Fibroblast of lung (primary cell): ENCODE measurements around the gene ZNF862. TPM values are rescaled to one million over a fixed set of nuclear protein-coding genes. Genes with fewer than 3 reads are reported as not detected.

Experiments used
- DNase-seq, 2 donors: peaks; one replicate each; pipeline versions ENCODE4 v3.0.0 to v3.0.0-alpha.2; 2010; ENCODE audit warnings: low read depth in 2 of 2
- H2AFZ ChIP-seq: 2 replicates; pipeline ENCODE4 v1.5.1; 2012; ENCODE audit warnings: low read length, control low read depth, inconsistent platforms
- H3K27ac ChIP-seq: 2 replicates; pipeline ENCODE4 v1.5.1; 2011; ENCODE audit warnings: low read length, control low read depth; ENCODE audit not compliant: insufficient read depth
- H3K27me3 ChIP-seq: 2 replicates; pipeline ENCODE4 v1.5.1; 2011; ENCODE audit warnings: mild to moderate bottlenecking, low read length; ENCODE audit not compliant: control insufficient read depth, insufficient read depth
- H3K36me3 ChIP-seq: 2 replicates; pipeline ENCODE4 v1.5.1; 2011; ENCODE audit warnings: low read length; ENCODE audit not compliant: control insufficient read depth, insufficient read depth
- H3K4me1 ChIP-seq: 2 replicates; pipeline ENCODE4 v1.5.1; 2011; ENCODE audit warnings: low read length; ENCODE audit not compliant: control insufficient read depth, insufficient read depth; ENCODE audit errors: extremely low read depth
- H3K4me2 ChIP-seq: 2 replicates; pipeline ENCODE4 v1.5.1; 2011; ENCODE audit warnings: low read length, control low read depth; ENCODE audit not compliant: insufficient read depth; ENCODE audit errors: extremely low read depth
- H3K4me3 ChIP-seq, 4 experiments: fragments of 200-600 bp in 1 of 4; sonication (generic) in 1 of 4; replicated peaks in 1 of 4; 2 replicates each; pipeline ENCODE4 v1.5.1; 2011 to 2016; ENCODE audit warnings: low read length in 4 of 4, low read depth in 3 of 4, mild to moderate bottlenecking in 3 of 4, control low read depth in 2 of 4, inconsistent platforms in 1 of 4, mixed read lengths in 1 of 4; ENCODE audit not compliant: insufficient read depth in 1 of 4; ENCODE audit errors: control extremely low read depth in 1 of 4
- H3K79me2 ChIP-seq: 2 replicates; pipeline ENCODE4 v1.5.1; 2012; ENCODE audit warnings: mild to moderate bottlenecking, low read length, inconsistent platforms; ENCODE audit not compliant: control insufficient read depth, insufficient read depth
- H3K9ac ChIP-seq: 2 replicates; pipeline ENCODE4 v1.5.1; 2011; ENCODE audit warnings: mild to moderate bottlenecking, low read length, control low read depth; ENCODE audit not compliant: insufficient read depth
- H3K9me3 ChIP-seq: 2 replicates; pipeline ENCODE4 v1.5.1; 2012; ENCODE audit warnings: low read depth, low read length; ENCODE audit not compliant: control insufficient read depth, insufficient read depth
- H4K20me1 ChIP-seq: 2 replicates; pipeline ENCODE4 v1.5.1; 2011; ENCODE audit warnings: low read length; ENCODE audit not compliant: control insufficient read depth, insufficient read depth; ENCODE audit errors: extremely low read depth
- EZH2 ChIP-seq: IDR thresholded peaks from 2 replicates; pipeline ENCODE4 v1.5.1; 2012; ENCODE audit warnings: low read length, control low read depth, mild to moderate bottlenecking; ENCODE audit errors: missing control alignments
- polyA plus RNA-seq, 2 donors: library from polyadenylated mRNA; depleted of rRNA in 1 of 2; stranded (reverse) in 1 of 2; unstranded in 1 of 2; fragments of >200 nt; gene quantifications; 2 replicates each; pipeline ENCODE4 v1.2.1, GENCODE V29; 2011 to 2012; ENCODE audit warnings: missing spikeins in 1 of 2
- total RNA-seq: library from RNA; depleted of rRNA; stranded (reverse); fragments of >200 nt; gene quantifications from 2 replicates; pipeline ENCODE4 v1.2.1, GENCODE V29; 2014
- TF ChIP-seq, protein P1 (sequence below), 2 donors: IDR thresholded peaks in 1 of 2; conservative IDR thresholded peaks in 1 of 2; 1 replicate in 1 of 2; 2 replicates in 1 of 2; pipeline ENCODE4 v1.5.1; 2011 to 2012; ENCODE audit warnings: low read length in 2 of 2, control low read depth in 1 of 2, inconsistent platforms in 1 of 2, low read depth in 1 of 2, mild to moderate bottlenecking in 1 of 2

ZNF862 gene
- total and polyA plus RNA-seq, 2 donors (not counting 1 experiment from before 2014, with no cell fraction given) = 4.7 to 10.9 TPM

DNA sequence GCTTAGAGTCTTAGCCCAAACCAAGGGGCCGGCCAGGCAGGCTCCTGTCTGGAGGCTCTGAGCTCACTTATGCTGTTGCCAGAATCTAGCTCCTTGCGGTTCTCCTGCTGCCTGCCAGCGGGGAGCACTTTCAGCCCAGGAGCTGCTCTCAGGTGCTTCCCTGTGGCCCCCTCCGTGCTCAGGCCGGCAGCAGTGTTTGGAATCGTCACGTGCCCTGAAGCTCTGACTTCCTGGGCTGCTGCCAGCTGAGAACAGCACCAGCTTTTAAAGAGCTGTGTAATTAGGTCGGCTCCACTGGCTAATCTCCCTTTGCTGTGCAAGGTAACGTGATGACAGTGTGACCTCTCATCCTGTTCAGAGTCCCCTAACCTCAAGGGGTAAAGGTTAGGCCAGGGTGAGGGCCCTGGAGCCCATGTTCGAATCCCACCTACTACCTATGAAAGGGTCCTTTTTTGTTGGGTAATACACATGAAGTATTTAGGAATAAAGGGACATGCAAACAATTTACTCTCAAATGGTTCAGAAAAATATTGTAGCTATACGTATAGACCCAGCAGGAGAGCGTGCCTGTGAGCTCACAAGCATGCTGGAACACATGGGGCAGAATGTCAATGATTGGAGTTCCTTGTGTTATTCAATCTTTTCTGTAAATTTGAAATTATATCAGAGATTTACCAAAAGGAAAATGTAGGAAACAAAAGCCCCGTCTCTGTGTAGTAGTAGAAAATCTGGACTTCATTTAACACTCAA lies 16.6 kb downstream of the ZNF862 start:
- Histone ChIP-seq H3K4me3 (no peak overlapping the region), H4K20me1 (no peaks in the 10 kb centered on the region), H3K27ac (no peak overlapping the region), H3K4me2 (no peak overlapping the region), H3K27me3 (no peaks in the 10 kb centered on the region), H3K79me2 (no peaks in the 10 kb centered on the region), H2AFZ (no peak overlapping the region), H3K4me1 (peaks cover 5% of the 10 kb centered on the region), H3K36me3 (no peaks in the 10 kb centered on the region), H3K9me3 (no peaks in the 10 kb centered on the region), H3K9ac (no peak overlapping the region)
- peak; percentile 51 to 62 for DNase-seq
- TF ChIP-seq, protein P1, sequence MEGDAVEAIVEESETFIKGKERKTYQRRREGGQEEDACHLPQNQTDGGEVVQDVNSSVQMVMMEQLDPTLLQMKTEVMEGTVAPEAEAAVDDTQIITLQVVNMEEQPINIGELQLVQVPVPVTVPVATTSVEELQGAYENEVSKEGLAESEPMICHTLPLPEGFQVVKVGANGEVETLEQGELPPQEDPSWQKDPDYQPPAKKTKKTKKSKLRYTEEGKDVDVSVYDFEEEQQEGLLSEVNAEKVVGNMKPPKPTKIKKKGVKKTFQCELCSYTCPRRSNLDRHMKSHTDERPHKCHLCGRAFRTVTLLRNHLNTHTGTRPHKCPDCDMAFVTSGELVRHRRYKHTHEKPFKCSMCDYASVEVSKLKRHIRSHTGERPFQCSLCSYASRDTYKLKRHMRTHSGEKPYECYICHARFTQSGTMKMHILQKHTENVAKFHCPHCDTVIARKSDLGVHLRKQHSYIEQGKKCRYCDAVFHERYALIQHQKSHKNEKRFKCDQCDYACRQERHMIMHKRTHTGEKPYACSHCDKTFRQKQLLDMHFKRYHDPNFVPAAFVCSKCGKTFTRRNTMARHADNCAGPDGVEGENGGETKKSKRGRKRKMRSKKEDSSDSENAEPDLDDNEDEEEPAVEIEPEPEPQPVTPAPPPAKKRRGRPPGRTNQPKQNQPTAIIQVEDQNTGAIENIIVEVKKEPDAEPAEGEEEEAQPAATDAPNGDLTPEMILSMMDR (conservative IDR thresholded peaks at IDR 0.05 in 1 of 2, IDR thresholded peaks at IDR 0.05 in 1 of 2; ENCODE audit: low read depth in 1 of 2, low read length in 2 of 2) = no peak
- no peak for TF ChIP-seq EZH2

GRCh38 chr7:149855361-149856305 lies 17.5 kb downstream of the ZNF862 start:
- no peak for TF ChIP-seq EZH2
- TF ChIP-seq, protein P1 (conservative IDR thresholded peaks at IDR 0.05 in 1 of 2, IDR thresholded peaks at IDR 0.05 in 1 of 2; ENCODE audit: low read depth in 1 of 2, low read length in 2 of 2) = no peak
- peak; percentile 75 to 91 for DNase-seq
- Histone ChIP-seq H3K36me3 (no peaks in the 10 kb centered on the region), H3K4me1 (peaks cover 5% of the 10 kb centered on the region), H3K4me3 (no peak overlapping the region), H4K20me1 (no peaks in the 10 kb centered on the region), H3K27ac (no peak overlapping the region), H3K9ac (no peak overlapping the region), H3K79me2 (no peaks in the 10 kb centered on the region), H3K27me3 (no peaks in the 10 kb centered on the region), H3K9me3 (no peaks in the 10 kb centered on the region), H2AFZ (no peak overlapping the region), H3K4me2 (no peak overlapping the region)

DNA sequence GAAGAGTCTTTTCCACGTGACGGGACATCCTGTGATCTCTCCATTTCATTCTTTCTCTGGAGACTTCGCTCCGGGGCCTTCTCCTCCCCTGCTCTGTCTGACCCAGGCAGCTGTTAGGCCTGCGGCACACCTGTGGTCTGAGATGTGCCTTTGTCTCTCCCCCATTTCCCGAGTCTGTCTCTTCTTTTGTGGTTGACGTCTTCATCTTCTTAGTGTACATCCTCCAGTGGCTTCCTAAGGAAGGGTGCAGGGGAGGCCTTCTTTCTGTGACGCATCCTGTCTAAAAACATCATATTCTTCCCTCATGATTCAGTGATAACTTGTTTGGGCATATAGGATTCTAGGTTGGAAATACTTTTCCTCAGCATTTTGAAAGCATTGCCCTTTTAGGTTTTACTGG lies 18.4 kb downstream of the ZNF862 start:
- Histone ChIP-seq H3K27me3 (no peaks in the 10 kb centered on the region), H2AFZ (no peak overlapping the region), H3K4me2 (no peak overlapping the region), H3K9ac (no peak overlapping the region), H3K27ac (no peak overlapping the region), H3K4me1 (peaks cover 5% of the 10 kb centered on the region), H4K20me1 (no peaks in the 10 kb centered on the region), H3K79me2 (no peaks in the 10 kb centered on the region), H3K36me3 (no peaks in the 10 kb centered on the region), H3K9me3 (no peaks in the 10 kb centered on the region), H3K4me3 (no peak overlapping the region)
- DNase-seq = no peak
- TF ChIP-seq, protein P1 (conservative IDR thresholded peaks at IDR 0.05 in 1 of 2, IDR thresholded peaks at IDR 0.05 in 1 of 2; ENCODE audit: low read depth in 1 of 2, low read length in 2 of 2) = no peak
- TF ChIP-seq EZH2 = no peak
